Activated B cell treated with CpG ODN at 0.5 μM for 24 hours (primary cell): ENCODE data around the gene FBXL13. TPM values are rescaled to one million over a fixed set of nuclear protein-coding genes. Genes with fewer than 3 reads are reported as not detected.
"Not testable (repeated sequence)": the region's sequence is repeated elsewhere in the genome, so short reads cannot be mapped to it uniquely, and the experiment has no call there.

Experiments
- ATAC-seq: fragments of 200-7000 bp; cut with Tn5 transposase; one replicate; pipeline ENCODE4 v1.10.0; 2021; ENCODE audit warnings: low read depth, mild to moderate bottlenecking, moderate library complexity
- CTCF ChIA-PET: fragments of 350-600 bp; sonication (Branson Sonifier 250); formaldehyde crosslinking; loops from one replicate; lab custom pipeline; 2021; ENCODE audit warnings: antibody characterized with exemption; lab: Charles Lee
- POLR2A ChIA-PET: fragments of 350-600 bp; sonication (Branson Sonifier 250); formaldehyde crosslinking; loops from one replicate; lab custom pipeline; 2021; ENCODE audit warnings: antibody characterized with exemption; lab: Charles Lee
- DNase-seq: peaks from one replicate; pipeline ENCODE4 v3.0.0; 2022
- H3K27ac Mint-ChIP-seq: one replicate; pipeline ENCODE4 v1.8.0; 2020; ENCODE audit warnings: mixed read lengths
- H3K27me3 Mint-ChIP-seq: one replicate; pipeline ENCODE4 v1.8.0; 2021; ENCODE audit warnings: mixed read lengths
- H3K36me3 Mint-ChIP-seq: one replicate; pipeline ENCODE4 v1.8.0; 2021; ENCODE audit warnings: low read depth, mixed read lengths
- H3K4me1 Mint-ChIP-seq: one replicate; pipeline ENCODE4 v1.8.0; 2021; ENCODE audit warnings: mixed read lengths
- H3K4me3 Mint-ChIP-seq: one replicate; pipeline ENCODE4 v1.8.0; 2020; ENCODE audit warnings: mild to moderate bottlenecking, mixed read lengths
- H3K9me3 Mint-ChIP-seq: one replicate; pipeline ENCODE4 v1.8.0; 2020; ENCODE audit warnings: mixed read lengths
- intact Hi-C: fragments of 100-400 bp; cut with micrococcal nuclease; formaldehyde crosslinking; loops from one replicate; pipeline ENCODE4 v1.15.1; 2024
- total RNA-seq: library from RNA; stranded (reverse); gene quantifications from 2 replicates; pipeline ENCODE4 v1.2.3, GENCODE V29; 2022

The FBXL13 gene
- total RNA-seq, 1 donor from 2014 or later = 2.9 TPM

DNA sequence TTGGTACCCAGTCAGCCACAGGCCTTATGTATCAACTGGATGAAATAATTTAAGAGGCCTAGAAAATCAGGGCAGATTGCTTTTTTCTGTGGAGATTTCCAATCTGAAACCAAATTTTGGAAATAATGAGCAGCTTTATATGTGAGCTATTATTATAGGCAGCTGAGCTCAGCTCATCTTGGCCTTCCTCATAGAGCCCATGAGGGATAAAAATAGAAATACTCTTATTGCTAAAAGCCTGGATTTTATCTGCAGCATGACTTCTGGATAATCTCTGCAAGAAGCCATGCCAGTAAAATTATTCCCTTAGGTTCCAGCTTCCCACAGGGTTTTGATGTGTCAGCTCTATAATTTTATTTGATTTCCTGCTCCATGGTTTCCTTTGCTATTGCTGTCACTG lies 282.8 kb downstream of the FBXL13 start:
- CTCF ChIA-PET, H3K27ac Mint-ChIP-seq, H3K9me3 Mint-ChIP-seq, H3K4me1 Mint-ChIP-seq, intact Hi-C loops, ATAC-seq, H3K4me3 Mint-ChIP-seq, POLR2A ChIA-PET, DNase-seq, H3K27me3 Mint-ChIP-seq: not testable (repeated sequence)
- peaks cover 11% of the 10 kb centered on the region for H3K36me3 Mint-ChIP-seq

DNA sequence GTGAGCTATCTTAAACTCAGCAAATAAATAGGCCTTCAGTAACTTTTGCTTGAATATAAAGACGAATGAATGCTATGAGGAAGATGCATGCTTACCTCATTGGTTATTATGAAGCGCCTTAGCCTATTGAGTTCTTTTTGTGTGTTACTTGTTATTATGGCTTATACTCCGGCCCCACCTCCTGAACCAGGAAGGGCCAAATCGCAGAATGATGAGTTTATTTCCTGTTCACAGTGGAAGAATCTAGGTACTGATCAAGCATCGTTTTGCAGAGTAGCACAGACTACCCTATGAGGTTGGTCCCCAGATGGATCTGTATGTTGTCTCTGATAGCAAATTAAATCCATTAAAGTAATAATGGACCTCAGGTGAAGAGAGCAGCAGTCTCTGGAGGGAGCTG lies 283.2 kb downstream of the FBXL13 start:
- ATAC-seq, POLR2A ChIA-PET, H3K9me3 Mint-ChIP-seq, H3K4me3 Mint-ChIP-seq, CTCF ChIA-PET, H3K4me1 Mint-ChIP-seq, DNase-seq, H3K27ac Mint-ChIP-seq, H3K27me3 Mint-ChIP-seq, H3K36me3 Mint-ChIP-seq, intact Hi-C loops: not testable (repeated sequence)

DNA sequence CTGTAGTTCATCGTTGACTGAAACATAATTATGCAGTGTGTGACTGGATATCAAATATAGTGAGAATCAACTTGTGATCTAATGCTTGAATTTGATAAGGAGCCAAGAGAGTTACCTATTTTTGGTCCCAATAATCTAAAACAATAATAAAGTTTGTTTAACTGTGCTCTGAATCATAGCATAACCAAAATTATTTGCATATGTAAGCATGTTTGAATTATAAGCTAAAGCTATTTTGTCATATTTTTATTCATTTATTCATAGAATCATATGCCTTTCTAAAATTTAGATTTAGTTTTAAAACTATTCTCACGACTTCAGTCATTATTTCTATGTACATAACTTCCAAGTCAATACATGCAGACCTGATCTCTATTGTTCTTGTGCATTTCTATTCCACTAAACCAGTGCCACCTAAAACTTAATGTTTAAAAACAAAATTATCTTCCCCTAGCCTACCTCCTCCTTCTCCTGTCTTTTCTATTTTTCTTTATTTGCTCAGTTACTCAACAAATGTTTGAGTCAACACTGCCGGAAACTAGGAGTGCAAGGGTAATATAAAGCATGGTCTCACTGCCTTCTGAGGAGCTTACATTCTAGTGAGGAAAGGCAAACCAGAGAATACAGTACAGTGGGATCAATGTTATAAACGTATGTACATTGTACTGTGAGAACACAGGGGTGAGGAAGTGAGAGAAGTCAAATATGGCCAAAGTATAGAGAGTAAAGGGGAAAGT lies 284.1 kb downstream of the FBXL13 start:
- CTCF ChIA-PET, H3K9me3 Mint-ChIP-seq, H3K36me3 Mint-ChIP-seq, DNase-seq, H3K27ac Mint-ChIP-seq, ATAC-seq, H3K4me1 Mint-ChIP-seq, intact Hi-C loops, H3K4me3 Mint-ChIP-seq, POLR2A ChIA-PET, H3K27me3 Mint-ChIP-seq: not testable (repeated sequence)

DNA sequence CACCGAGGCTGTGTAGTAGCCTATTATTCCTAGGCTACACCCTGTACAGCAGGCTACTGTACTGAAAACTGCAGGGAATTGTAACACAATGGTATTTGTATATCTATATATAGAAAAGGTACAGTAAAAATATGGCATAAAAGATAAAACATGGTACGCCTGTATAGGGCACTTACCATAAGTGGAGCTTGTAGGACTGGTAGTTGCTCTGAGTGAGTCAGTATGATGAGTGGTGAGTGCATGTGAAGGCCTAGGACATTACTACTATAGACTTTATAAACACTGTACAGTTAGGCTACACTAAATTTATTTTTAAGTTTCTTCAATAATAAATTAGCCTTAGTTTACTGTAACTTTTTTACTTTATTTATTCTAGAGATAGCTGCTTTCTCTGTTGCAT lies 285.8 kb downstream of the FBXL13 start:
- DNase-seq, H3K9me3 Mint-ChIP-seq, H3K27me3 Mint-ChIP-seq, H3K4me1 Mint-ChIP-seq, H3K27ac Mint-ChIP-seq, H3K36me3 Mint-ChIP-seq, H3K4me3 Mint-ChIP-seq, CTCF ChIA-PET, ATAC-seq, intact Hi-C loops, POLR2A ChIA-PET: not testable (repeated sequence)

DNA sequence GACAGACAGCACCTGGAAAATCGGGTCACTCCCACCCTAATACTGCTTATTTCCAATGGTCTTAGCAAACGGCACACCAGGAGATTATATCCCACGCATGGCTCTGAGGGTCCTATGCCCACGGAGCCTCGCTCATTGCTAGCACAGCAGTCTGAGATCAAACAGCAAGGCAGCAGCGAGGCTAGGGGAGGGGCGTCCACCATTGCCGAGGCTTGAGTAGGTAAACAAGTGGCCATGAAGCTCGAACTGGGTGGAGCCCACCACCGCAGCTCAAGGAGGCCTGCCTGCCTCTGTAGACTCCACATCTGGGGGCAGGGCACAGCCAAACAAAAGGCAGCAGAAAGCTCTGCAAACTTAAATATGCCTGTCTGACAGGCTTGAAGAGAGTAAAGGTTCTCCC lies 293.7 kb downstream of the FBXL13 start:
- peaks cover 12% of the 10 kb centered on the region for H3K36me3 Mint-ChIP-seq
- H3K9me3 Mint-ChIP-seq, POLR2A ChIA-PET, intact Hi-C loops, DNase-seq, CTCF ChIA-PET, H3K4me3 Mint-ChIP-seq, ATAC-seq, H3K27ac Mint-ChIP-seq, H3K27me3 Mint-ChIP-seq, H3K4me1 Mint-ChIP-seq: not testable (repeated sequence)

DNA sequence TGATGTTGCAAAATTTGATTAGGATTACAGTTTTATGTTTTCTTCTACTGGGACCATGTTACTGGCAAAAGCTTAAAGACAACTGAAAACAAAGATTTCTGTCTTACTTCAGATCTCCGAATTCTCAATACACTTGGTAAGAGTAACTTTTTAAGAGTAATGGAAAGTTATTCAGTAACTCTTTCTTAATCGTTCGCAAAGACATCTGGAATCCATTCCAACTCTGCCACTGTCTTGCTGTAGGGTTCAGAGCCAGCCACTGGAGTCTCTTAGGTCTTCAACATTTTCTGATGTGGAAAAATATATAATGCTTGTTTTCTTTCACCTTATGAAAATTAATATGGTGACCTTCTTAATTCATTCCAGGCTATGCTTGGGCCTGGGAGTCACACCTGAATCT lies 295.9 kb downstream of the FBXL13 start:
- H3K4me3 Mint-ChIP-seq, H3K9me3 Mint-ChIP-seq, ATAC-seq, POLR2A ChIA-PET, CTCF ChIA-PET, H3K27ac Mint-ChIP-seq, H3K27me3 Mint-ChIP-seq, DNase-seq, intact Hi-C loops, H3K4me1 Mint-ChIP-seq: not testable (repeated sequence)
- H3K36me3 Mint-ChIP-seq = peaks cover 12% of the 10 kb centered on the region

DNA sequence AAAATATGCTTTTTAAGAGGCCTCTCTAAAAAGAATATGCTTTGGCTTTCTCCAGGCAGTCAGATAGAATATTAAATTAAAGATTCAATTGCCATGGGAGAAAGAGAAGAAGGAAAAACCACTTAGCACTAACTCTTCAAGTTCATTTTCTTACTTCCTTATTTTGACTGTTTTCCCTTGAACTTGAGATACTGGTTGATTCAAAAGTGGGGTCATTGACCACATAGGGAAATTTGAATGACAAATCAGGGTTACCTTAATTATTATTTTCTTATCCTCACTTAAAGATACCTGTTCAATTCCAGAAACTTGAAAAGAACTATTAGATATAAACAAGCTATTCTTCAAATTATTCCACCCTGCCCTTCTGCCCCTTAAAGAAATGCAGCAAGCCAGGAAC lies 298.4 kb downstream of the FBXL13 start:
- POLR2A ChIA-PET, CTCF ChIA-PET, intact Hi-C loops, ATAC-seq, H3K27ac Mint-ChIP-seq, H3K27me3 Mint-ChIP-seq, H3K9me3 Mint-ChIP-seq, H3K4me1 Mint-ChIP-seq, DNase-seq, H3K4me3 Mint-ChIP-seq: not testable (repeated sequence)
- peaks cover 12% of the 10 kb centered on the region for H3K36me3 Mint-ChIP-seq

DNA sequence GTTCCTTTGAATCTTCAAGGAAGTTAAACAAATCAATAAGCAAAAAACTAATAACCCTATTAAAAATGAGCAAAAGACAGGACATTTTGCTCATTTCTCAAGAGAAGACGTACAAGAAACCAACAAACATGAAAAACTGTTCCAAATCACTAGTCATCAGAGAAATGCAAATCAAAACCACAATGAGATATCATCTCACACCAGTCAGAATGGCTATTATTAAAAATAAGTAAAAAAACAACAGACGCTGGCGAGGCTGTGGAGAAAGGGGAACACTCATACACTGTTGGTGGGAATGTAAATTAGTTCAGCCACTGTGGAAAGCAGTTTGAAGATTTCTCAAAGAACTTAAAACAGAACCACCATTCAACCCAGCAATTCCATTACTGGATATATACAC lies 304.1 kb downstream of the FBXL13 start:
- H3K4me1 Mint-ChIP-seq, H3K4me3 Mint-ChIP-seq, POLR2A ChIA-PET, H3K27me3 Mint-ChIP-seq, H3K36me3 Mint-ChIP-seq, H3K27ac Mint-ChIP-seq, CTCF ChIA-PET, DNase-seq, intact Hi-C loops, H3K9me3 Mint-ChIP-seq: not testable (repeated sequence)
- peak; percentile 77 for ATAC-seq

DNA sequence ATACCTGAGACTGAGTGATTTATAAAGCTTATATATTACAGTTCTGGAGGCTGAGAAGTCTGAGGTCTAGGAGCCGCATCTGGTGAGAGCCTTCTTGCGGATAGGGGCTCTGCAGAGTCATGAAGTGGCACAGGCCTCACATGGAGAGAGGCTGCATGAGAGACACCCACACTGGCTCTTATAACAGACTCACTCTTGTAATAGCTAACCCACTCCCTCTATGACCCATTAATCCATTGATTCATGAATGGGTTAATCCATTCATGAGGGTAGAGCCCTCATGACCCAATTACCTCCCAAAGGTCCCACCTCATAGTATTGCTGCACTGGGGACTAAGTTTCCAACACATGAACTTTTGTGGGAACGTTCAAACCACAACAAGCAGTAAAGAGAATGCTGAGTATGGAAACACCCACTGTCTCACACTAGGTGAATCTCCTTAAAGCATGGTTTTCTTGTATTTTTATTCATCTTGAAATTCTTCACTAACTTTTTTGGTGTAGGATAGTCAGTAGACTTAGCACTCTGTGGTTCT lies 304.9 kb downstream of the FBXL13 start:
- H3K4me1 Mint-ChIP-seq, H3K27ac Mint-ChIP-seq, H3K36me3 Mint-ChIP-seq, H3K4me3 Mint-ChIP-seq, POLR2A ChIA-PET, CTCF ChIA-PET, intact Hi-C loops, DNase-seq, H3K9me3 Mint-ChIP-seq, H3K27me3 Mint-ChIP-seq: not testable (repeated sequence)
- peak; percentile 31 for ATAC-seq

DNA sequence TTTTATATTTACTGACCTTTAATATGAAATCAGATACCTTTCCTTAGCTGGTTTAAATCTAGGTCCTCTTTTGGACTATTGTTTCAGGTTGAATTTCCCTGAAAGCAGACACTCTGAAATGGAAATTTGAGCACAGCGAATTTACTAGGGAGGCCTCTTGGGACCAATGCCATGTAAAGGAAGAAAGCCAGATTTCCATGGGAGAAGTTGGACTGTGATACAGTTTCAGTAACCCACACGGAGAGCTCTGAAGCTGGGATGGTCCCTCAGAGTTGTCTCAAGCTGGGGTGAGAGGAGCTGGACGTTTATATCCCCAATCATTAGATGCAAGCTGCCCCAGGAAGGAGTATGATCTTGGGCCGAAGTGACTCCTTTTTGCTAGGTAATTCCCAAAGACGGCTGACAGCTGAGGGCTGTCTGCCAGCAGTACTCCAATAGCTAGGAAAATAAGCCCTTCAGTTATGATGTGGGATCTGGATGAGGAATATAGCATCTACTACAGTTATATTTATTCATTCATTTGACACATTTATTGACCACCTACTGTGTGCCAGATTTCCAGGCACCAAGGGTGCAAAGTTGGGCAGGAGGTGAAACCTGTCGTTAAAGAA lies 311.2 kb downstream of the FBXL13 start:
- H3K4me1 Mint-ChIP-seq, H3K27me3 Mint-ChIP-seq, CTCF ChIA-PET, H3K27ac Mint-ChIP-seq, H3K9me3 Mint-ChIP-seq, H3K36me3 Mint-ChIP-seq, POLR2A ChIA-PET, intact Hi-C loops, DNase-seq, ATAC-seq, H3K4me3 Mint-ChIP-seq: not testable (repeated sequence)
